ENCODE results near the gene MT1X.
A peak's percentile ranks its signal among the peaks of the same experiment; 100 is the strongest.

MT1X gene

DNA sequence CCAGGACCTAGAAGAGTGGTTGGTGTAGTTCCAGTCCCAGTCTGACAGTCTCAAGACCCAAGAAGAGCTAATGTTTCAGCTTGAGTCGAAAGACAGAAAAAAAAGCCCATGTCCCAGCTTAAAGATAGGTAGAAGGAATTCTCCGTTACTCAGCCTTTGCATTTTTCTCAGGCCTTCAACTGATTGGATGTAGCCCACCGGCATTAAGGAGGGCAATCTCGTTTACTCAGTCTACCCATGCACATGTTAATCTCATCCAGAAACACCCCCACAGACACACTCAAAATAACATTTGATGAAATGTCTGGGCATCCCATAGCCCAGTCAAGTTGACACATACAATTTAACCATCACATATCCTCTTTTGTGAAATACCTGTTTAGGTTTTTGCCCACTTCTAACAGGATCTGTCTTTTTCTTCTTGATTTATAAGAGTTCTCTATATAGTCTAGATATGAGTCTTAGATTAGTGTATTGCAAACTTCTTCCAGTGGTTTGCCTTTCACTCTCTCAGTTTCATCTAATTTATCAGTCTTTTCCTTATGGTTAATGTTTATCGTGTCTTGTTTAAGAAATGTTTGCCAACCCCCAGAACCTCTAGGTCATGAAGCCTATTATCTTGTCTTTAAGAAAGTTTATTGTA is 40.1 kb downstream of the MT1X start:
- no peaks in the 10 kb centered on the region for H3K36me3 ChIP-seq (ENCODE audit: control insufficient read depth in 2 of 2, insufficient read depth in 1 of 2, low read length in 2 of 2)
- TF ChIP-seq ZNF837 (tag by site-specific recombination; IDR thresholded peaks at IDR 0.05) (no peak), ZNF416 (tag by site-specific recombination; IDR thresholded peaks at IDR 0.05) (0 out of 2 replicates have a peak, but pooled peaks have one; percentile 46), ZNF2 (tag by site-specific recombination; IDR thresholded peaks at IDR 0.05) (no peak), ZNF175 (tag by site-specific recombination; IDR thresholded peaks at IDR 0.05) (no peak), ZNF10 (tag by site-specific recombination; IDR thresholded peaks at IDR 0.05) (peak; percentile 72), ZNF626 (tag by site-specific recombination; IDR thresholded peaks at IDR 0.05) (no peak)
- no peaks in the 10 kb centered on the region for H3K4me1 ChIP-seq (ENCODE audit: control insufficient read depth, insufficient read depth, low read length)
- no peaks in the 10 kb centered on the region for H3K9me3 ChIP-seq (ENCODE audit: control insufficient read depth, insufficient read depth, low read depth, low read length)
- POLR2A ChIA-PET = no interaction called here
- CTCF ChIA-PET = interaction anchor here (0.5 to 1.2 kb wide), 2 partner anchors 46 to 366 kb away, joined by 6 read pairs; no protein-coding TSS in a partner anchor
- no peak overlapping the region for H3K4me3 ChIP-seq (ENCODE audit: low read depth, low read length)
- H3K27ac ChIP-seq (ENCODE audit: extremely low read depth, low read depth, low read length) = no peak overlapping the region

DNA sequence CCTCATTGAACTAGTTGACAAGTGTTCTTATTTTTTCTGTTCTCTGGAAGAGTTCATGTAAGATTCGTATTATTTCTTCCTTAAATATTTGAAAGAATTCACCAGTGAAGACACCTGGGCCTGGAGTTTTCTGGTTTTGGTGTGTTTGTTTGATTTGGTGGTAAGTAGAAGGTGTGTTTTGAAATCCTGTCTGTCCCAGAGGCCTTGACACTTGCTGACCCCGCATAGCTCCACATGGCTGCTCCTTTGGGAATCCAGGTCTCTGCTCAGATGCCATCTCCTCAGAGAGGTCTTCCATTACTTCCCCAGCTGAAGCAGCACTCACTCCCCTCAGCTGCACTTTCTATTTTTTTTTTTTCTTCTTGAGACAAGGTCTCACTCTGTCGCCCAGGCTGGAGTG is 41.9 kb downstream of the MT1X start:
- ChIA-PET POLR2A (no interaction called here), CTCF (interaction anchor here (0.6 to 0.7 kb wide), 3 partner anchors 7 to 147 kb away, joined by 3 to 4 read pairs (median 3); no protein-coding TSS in a partner anchor)
- no peaks in the 10 kb centered on the region for H3K4me1 ChIP-seq (ENCODE audit: control insufficient read depth, insufficient read depth, low read length)
- no peak overlapping the region for H3K4me3 ChIP-seq (ENCODE audit: low read depth, low read length)
- no peak overlapping the region for H3K27ac ChIP-seq (ENCODE audit: extremely low read depth, low read depth, low read length)
- H3K9me3 ChIP-seq (ENCODE audit: control insufficient read depth, insufficient read depth, low read depth, low read length) = no peaks in the 10 kb centered on the region
- H3K36me3 ChIP-seq (ENCODE audit: control insufficient read depth in 2 of 2, insufficient read depth in 1 of 2, low read length in 2 of 2) = no peaks in the 10 kb centered on the region
- TF ChIP-seq ZNF174 (tag by site-specific recombination; IDR thresholded peaks at IDR 0.05) (no peak), ZNF560 (tag by site-specific recombination; IDR thresholded peaks at IDR 0.05; ENCODE audit: borderline replicate concordance) (no peak), ZNF146 (tag by site-specific recombination; IDR thresholded peaks at IDR 0.05) (no peak), KLF7 (tag by site-specific recombination; IDR thresholded peaks at IDR 0.05; ENCODE audit: borderline replicate concordance) (no peak), ZNF664 (tag by site-specific recombination; IDR thresholded peaks at IDR 0.05) (no peak), TRIM28 (IDR thresholded peaks at IDR 0.05; ENCODE audit: borderline replicate concordance, low read length) (no peak), PRDM1 (tag by site-specific recombination; IDR thresholded peaks at IDR 0.05) (no peak), ZNF610 (tag by site-specific recombination; IDR thresholded peaks at IDR 0.05; ENCODE audit: borderline replicate concordance) (no peak), HOXA7 (CRISPR knock-in tag; IDR thresholded peaks at IDR 0.05; ENCODE audit: borderline replicate concordance) (no peak), ZNF670 (tag by site-specific recombination; IDR thresholded peaks at IDR 0.05; ENCODE audit: low read depth) (no peak), ZNF626 (tag by site-specific recombination; IDR thresholded peaks at IDR 0.05) (no peak), ZNF311 (tag by site-specific recombination; IDR thresholded peaks at IDR 0.05; ENCODE audit: borderline replicate concordance) (no peak), ZFP41 (tag by site-specific recombination; IDR thresholded peaks at IDR 0.05; ENCODE audit: borderline replicate concordance) (no peak), ZSCAN30 (tag by site-specific recombination; IDR thresholded peaks at IDR 0.05) (no peak)
- TF ChIP-seq, protein P1, sequence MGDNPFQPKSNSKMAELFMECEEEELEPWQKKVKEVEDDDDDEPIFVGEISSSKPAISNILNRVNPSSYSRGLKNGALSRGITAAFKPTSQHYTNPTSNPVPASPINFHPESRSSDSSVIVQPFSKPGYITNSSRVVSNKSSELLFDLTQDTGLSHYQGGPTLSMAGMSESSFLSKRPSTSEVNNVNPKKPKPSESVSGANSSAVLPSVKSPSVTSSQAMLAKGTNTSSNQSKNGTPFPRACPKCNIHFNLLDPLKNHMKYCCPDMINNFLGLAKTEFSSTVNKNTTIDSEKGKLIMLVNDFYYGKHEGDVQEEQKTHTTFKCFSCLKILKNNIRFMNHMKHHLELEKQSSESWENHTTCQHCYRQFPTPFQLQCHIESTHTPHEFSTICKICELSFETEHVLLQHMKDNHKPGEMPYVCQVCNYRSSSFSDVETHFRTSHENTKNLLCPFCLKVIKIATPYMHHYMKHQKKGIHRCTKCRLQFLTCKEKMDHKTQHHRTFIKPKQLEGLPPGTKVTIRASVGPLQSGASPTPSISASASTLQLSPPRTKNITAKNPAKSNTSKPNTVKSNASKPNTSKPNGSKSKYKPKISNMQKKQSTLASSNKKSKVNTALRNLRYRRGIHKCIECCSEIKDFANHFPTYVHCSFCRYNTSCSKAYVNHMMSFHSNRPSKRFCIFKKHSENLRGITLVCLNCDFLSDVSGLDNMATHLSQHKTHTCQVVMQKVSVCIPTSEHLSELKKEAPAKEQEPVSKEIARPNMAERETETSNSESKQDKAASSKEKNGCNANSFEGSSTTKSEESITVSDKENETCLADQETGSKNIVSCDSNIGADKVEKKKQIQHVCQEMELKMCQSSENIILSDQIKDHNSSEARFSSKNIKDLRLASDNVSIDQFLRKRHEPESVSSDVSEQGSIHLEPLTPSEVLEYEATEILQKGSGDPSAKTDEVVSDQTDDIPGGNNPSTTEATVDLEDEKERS (tag by site-specific recombination; IDR thresholded peaks at IDR 0.05) = no peak
- TF ChIP-seq, protein P2, sequence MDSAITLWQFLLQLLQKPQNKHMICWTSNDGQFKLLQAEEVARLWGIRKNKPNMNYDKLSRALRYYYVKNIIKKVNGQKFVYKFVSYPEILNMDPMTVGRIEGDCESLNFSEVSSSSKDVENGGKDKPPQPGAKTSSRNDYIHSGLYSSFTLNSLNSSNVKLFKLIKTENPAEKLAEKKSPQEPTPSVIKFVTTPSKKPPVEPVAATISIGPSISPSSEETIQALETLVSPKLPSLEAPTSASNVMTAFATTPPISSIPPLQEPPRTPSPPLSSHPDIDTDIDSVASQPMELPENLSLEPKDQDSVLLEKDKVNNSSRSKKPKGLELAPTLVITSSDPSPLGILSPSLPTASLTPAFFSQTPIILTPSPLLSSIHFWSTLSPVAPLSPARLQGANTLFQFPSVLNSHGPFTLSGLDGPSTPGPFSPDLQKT (IDR thresholded peaks at IDR 0.05; ENCODE audit: borderline replicate concordance, low read depth, low read length) = no peak
- TF ChIP-seq, protein P3, sequence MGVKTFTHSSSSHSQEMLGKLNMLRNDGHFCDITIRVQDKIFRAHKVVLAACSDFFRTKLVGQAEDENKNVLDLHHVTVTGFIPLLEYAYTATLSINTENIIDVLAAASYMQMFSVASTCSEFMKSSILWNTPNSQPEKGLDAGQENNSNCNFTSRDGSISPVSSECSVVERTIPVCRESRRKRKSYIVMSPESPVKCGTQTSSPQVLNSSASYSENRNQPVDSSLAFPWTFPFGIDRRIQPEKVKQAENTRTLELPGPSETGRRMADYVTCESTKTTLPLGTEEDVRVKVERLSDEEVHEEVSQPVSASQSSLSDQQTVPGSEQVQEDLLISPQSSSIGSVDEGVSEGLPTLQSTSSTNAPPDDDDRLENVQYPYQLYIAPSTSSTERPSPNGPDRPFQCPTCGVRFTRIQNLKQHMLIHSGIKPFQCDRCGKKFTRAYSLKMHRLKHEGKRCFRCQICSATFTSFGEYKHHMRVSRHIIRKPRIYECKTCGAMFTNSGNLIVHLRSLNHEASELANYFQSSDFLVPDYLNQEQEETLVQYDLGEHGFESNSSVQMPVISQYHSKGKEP (tag by site-specific recombination; IDR thresholded peaks at IDR 0.05) = no peak
- TF ChIP-seq, protein P4, sequence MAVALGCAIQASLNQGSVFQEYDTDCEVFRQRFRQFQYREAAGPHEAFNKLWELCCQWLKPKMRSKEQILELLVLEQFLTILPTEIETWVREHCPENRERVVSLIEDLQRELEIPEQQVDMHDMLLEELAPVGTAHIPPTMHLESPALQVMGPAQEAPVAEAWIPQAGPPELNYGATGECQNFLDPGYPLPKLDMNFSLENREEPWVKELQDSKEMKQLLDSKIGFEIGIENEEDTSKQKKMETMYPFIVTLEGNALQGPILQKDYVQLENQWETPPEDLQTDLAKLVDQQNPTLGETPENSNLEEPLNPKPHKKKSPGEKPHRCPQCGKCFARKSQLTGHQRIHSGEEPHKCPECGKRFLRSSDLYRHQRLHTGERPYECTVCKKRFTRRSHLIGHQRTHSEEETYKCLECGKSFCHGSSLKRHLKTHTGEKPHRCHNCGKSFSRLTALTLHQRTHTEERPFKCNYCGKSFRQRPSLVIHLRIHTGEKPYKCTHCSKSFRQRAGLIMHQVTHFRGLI (tag by site-specific recombination; IDR thresholded peaks at IDR 0.05) = no peak
- TF ChIP-seq, protein P5, sequence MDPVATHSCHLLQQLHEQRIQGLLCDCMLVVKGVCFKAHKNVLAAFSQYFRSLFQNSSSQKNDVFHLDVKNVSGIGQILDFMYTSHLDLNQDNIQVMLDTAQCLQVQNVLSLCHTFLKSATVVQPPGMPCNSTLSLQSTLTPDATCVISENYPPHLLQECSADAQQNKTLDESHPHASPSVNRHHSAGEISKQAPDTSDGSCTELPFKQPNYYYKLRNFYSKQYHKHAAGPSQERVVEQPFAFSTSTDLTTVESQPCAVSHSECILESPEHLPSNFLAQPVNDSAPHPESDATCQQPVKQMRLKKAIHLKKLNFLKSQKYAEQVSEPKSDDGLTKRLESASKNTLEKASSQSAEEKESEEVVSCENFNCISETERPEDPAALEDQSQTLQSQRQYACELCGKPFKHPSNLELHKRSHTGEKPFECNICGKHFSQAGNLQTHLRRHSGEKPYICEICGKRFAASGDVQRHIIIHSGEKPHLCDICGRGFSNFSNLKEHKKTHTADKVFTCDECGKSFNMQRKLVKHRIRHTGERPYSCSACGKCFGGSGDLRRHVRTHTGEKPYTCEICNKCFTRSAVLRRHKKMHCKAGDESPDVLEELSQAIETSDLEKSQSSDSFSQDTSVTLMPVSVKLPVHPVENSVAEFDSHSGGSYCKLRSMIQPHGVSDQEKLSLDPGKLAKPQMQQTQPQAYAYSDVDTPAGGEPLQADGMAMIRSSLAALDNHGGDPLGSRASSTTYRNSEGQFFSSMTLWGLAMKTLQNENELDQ (tag by site-specific recombination; IDR thresholded peaks at IDR 0.05; ENCODE audit: low read depth) = no peak
